ENCODE measurements around the gene SDC4.

SDC4 gene

GRCh38 chr20:45342855-45343531 lies 5.2 kb downstream of the SDC4 start:
- peak; percentile 49 for DNase-seq

DNA sequence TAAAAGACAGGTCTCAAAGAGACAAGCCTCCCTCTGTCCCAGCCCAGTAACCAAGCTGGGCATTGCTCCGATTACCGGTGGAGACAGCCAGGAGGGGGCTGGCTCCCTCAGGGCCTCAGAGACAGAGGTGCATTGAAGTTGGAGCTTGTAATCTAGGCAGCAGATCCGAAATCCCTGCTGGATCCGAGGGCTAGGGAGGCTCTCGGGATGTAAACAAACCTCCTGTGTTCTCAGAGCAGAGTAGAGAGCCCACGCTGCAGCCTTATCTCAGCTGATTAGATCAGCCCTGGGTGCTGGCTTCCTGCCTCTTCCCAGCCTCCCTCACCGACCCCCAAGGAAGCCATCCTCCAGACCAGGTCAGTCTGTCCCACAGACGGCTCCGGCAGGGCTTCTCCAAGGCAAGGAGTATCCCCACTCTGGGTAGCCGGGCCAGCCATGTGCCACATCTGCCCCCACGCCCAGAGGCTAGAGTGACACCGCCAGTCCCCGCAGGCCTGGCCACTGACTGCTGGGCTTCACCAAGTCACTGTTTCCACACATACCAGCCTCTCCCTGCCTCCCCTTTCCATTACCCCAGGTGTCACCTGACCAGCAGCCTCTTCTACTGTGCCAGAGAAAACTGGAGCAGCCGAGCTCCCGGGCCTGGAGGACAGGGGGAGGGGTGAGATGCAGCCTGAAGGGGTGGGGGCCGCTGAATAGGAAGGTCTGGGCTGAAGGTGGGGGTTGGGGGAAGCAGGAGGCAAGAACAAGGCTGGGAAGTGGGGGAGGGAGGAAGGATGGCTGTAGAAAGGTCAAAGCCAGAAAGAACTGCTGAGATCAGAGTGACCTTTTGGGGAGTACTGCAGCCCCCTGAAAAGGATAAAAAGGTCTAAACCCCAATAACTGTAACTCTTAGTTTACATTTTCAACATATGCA lies 6.0 kb downstream of the SDC4 start:
- DNase-seq, result peak; percentile 50

GRCh38 chr20:45341579-45341938 lies 6.7 kb downstream of the SDC4 start:
- DNase-seq, result no peak

DNA sequence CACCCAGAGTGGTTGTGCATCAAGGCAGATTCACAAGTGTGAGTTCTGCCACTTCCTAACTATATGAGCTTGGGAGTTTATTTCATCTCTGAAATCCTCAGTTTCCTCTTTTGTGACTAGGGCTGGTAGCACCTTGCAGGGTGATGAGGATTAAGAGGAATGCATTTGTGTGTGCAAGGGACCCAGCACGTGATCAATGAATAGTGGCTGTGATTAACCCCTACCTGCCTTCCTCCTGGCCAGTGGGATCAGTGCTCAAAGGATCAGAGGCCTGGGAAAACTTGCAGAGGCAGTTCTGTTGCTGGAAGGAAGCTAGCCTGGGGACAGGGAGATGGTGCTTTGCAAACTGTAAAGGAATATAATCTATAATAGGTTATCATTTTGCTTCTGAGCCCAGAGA lies 7.3 kb downstream of the SDC4 start:
- DNase-seq, result peak; percentile 31

DNA sequence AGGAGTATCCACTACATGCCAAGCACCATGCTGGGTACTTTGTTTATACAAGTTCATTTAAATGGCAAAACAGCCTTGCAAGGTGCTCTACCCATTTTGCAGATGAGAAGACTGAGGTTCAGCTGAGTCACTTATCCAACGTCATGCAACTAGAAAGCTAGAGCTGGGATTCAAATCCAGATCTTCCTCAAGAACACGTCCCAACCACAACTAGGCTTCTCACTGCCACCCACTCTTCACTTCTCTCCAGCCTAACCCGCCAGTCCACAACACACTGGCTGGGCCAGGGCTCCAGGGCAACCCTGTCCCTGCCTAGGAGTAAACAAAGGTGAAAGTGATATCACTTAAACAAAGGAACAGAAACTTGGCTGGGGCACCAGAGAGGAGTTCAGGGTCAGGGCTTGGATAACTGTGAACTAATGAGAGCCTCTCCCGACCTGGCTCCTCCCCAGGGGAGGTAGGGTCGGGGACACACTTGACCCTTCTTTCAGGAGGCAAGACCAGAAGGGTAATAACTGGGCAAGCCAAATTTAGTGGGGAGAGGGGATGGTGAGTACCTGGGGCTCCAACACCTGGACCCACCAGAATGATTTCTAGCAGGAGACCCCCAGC lies 7.9 kb downstream of the SDC4 start:
- DNase-seq, result peak; percentile 39

GRCh38 chr20:45339799-45340198 lies 8.4 kb downstream of the SDC4 start:
- no peak for DNase-seq

DNA sequence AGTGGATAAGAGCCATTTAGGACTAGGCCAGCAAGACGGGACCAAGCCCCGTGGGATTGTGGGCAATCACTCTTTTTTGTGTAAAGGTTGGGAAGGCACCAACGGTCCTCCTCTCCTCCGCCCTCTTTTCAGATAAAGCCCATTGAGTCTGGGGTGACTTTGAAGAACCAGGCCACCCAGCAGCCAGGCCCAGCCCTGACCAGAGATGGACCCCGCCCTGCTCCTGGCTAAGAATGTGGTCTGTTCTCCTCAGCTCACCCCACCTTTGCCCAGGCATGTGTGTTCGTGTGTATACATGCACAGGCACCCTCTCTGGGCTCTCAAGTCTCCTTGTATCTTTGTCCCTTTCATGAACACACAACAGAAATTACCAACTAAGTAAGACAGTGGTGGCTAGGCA lies 9.1 kb downstream of the SDC4 start:
- no peak for DNase-seq

GRCh38 chr20:45338121-45339030 lies 9.8 kb downstream of the SDC4 start:
- no peak for DNase-seq

- no peak for DNase-seq
Measured at GRCh38 chr20:45337367-45338120, 10.7 kb downstream of the SDC4 start.

GRCh38 chr20:45336530-45337366 lies 11.5 kb downstream of the SDC4 start:
- DNase-seq, result no peak

- DNase-seq, result no peak
Measured at GRCh38 chr20:45330476-45330875, 17.7 kb downstream of the SDC4 start.

- DNase-seq, result no peak
Measured at GRCh38 chr20:45329497-45330319, 18.5 kb downstream of the SDC4 start.

DNA sequence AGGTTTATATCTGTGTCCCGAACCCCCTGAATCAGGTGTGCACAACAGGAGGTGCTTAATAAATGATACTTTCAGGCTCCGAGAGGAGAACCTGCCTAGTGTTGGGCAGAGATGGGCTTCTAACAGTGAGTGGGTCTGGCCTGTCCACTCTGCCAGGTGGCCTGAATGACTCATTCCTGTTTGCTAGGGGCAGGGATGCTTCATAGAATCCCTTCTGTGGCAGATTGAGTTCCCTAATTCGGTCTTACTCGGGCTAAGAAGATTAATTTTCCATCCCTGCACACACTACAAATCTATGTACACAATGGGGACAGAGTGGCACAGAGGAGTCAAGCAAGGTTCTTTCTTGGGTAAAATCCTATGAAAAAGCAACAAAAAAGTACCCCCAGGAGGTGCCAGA lies 19.8 kb downstream of the SDC4 start:
- no peak for DNase-seq

DNA sequence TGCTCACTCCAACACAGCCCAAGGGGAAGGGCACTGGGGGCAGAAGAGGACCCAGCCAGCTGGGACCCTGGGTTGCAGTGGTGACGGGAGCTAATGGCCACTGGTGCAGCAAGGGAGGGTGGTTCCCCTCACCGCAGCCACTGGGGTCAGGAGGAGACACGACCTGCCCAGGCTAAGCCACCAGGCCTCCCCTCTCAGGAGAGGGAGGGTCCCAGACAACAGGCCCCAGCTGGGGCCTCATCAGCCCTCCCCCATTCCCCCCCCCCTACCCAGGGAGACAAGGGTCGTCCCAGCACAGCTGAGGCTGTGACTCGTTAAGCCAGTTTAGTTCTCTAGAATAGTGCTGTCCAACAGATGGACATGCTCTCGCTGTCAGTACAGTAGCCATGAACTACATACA lies 22.9 kb downstream of the SDC4 start:
- no peak for DNase-seq

DNA sequence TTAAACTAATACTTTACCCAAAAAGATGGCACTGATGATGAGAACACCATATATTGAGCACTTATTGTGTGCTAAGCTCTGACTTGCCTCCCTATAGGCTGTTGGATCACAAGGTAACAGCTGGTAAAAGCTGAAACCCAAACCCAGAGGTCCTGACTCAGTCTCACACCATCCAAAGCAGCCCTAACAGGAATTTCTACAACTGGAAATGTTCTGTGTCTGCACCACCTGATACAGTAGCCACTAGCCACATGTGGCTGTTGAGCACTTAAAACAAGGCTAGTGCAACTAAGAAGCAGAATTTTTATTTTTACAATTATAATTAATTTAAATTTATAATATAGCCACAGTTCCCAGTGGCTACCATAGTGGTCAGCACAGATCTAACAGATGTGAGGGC lies 24.5 kb downstream of the SDC4 start:
- no peak for DNase-seq

GRCh38 chr20:45322952-45323383 lies 25.3 kb downstream of the SDC4 start:
- peak; percentile 56 for DNase-seq

- DNase-seq, result no peak
Measured at GRCh38 chr20:45320948-45321595, 27.2 kb downstream of the SDC4 start.

DNA sequence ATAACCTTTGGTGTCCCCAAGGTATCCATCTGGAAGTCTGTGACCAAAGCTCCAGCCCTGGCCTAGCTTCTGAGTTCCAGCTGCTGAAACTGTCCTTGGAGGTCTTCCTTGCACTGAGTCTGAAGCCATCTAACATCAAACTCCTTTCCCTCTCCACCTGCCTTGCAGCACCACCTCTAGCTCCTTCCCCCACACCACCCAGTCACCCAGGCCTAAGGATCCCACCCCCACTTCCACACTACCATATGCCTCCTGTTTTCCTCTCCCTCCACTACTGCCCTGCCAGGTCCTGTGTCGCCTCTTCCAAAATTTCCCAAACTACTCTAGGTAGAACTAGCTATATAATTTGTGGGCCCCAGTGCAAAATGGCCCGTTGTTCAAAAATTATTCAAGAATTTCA lies 29.3 kb downstream of the SDC4 start:
- no peak for DNase-seq

DNA sequence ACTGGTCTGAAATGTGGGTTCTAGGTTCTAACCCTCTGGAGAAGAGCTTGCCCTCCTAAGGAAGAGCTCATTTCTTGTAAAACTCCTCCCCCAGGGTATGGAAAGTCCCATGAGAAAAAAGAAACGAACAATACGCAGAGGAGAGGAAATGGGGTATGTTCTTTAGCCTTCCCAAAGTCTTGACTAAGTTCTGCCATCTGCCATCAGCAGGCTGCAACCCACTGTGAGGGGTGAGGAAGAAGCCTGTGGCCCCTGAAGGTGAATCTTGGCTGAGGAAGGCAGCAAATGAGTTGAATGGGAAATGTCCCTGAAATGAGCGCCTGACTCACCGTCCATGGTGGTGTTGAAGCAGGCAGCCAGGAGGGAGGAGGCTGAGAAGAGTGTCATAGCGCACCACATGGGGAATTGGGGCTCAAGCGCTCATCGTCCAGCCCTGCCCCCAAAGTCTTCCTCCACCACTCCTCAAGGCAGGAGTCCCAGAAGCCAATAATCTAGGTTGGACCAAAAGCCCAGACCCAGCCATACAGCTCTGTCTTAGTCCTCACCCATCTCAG lies 29.8 kb downstream of the SDC4 start:
- no peak for DNase-seq
